ENCODE results near the gene ABCF2.

Gene ABCF2

DNA sequence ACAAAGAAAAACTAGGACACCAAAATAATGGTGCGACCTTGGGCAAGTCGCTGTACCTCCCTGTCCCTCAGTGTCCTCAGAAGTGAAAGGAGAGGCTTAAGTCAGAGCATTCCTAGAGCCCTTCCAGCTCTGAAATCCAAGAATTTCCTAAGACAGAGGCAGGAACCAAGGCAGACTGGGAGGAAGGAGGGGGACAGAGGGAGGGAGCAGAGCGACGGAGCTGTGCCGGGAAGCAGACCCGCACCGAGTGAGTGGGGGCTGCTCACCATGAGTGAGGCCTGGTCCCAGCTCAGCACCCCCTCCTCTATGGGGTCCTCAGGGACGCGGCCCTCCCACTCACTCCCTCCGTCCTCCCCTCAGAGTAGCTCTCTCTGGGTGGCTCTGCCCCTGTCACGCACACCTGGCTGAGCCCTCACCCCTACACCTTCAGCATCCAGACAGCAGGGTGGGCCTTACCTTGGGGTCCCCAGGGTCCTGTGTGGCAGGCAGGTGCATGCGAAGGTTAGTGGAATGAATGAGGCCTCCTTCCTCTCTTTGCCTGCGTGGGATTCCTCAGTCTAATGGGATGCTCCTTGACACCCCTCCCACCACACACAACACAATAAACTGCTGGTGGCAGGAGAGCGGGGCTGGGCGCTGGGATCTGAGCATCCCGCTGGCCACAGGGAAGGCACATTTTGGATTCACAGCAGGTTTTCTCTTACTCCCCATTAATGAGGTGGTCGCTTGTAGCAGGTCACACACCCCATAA, 26.1 kb upstream of the ABCF2 start:
- DNase-seq (ENCODE audit: insufficient read length, low spot score), result no peak
- no peak for FAIRE-seq

DNA sequence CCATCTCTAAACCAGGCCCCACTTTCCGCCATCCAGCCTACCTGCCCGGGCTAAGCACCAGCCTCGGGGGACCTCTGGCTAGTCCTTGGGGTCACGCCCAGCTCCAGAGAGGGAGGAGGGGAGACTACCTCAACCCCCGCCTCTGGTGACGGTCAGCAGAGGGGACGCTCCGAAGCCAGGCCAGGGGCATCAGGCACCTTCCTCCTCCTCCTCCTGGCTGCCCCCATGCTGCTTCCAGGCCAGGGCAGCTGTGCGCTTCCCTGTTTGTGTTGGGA, 25.5 kb upstream of the ABCF2 start:
- FAIRE-seq (no peak), DNase-seq (ENCODE audit: insufficient read length, low spot score) (no peak)

DNA sequence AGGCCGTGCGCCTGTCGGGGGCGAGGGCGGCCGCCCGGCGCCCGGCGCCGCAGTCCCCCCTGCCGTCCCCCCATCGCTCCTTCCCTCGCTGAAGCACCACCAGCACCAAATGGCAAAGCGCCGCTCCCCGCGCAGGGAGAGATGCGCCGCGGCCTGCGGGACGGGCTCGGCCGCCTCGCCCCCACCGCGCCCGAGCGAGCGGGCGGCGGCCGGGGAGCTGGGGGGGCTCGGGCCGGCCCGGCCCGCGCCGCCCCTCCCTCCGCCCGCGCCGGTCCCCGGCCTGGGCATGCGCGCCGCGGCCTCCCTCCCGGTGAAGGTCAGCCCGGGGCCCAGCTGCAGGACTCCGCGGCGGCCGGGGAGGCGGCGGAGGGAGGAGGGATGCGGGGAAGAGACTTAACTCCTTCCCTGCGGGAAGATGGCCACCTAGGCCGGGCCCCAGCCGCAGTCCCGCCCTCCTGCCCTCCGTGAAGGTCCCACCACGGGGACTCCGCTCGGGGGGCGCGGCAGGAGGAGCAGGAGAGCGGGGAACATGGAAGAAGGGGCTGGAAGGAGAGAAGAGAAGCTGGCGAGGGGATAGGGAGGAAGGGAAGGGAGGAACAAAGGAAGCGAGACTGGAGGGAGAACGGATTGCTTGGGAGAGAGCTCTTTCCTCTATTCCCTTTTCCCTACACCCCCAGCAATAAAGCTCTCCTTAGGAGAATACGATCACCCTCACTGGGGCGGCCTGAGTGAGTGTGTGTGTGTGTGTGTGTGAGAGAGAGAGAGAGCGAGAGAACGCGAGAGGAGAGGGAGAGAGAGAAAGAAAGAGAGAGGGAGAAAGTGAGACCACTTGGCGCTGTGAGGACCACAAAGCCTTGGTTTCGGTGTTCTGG, 24.9 kb upstream of the ABCF2 start:
- FAIRE-seq (no peak), DNase-seq (ENCODE audit: insufficient read length, low spot score) (no peak)

DNA sequence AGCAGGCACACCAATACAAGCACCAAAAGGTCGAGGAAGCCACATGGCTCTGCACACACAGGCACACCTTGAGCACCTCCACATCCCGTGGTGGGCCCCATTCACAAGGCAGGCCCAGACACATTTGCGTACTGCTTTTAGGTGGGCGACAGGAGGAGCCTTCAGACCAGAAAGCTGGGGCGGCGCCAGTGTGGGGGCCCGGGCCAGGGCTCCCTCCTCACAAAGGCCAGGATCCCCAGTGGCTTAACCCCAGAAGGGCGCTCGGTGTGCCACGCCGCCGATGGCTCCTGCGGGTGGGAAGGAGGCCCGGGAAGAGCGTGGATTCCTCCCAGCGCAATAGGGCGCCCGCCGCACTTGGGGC, 24.3 kb upstream of the ABCF2 start:
- no peak for DNase-seq (ENCODE audit: insufficient read length, low spot score)

DNA sequence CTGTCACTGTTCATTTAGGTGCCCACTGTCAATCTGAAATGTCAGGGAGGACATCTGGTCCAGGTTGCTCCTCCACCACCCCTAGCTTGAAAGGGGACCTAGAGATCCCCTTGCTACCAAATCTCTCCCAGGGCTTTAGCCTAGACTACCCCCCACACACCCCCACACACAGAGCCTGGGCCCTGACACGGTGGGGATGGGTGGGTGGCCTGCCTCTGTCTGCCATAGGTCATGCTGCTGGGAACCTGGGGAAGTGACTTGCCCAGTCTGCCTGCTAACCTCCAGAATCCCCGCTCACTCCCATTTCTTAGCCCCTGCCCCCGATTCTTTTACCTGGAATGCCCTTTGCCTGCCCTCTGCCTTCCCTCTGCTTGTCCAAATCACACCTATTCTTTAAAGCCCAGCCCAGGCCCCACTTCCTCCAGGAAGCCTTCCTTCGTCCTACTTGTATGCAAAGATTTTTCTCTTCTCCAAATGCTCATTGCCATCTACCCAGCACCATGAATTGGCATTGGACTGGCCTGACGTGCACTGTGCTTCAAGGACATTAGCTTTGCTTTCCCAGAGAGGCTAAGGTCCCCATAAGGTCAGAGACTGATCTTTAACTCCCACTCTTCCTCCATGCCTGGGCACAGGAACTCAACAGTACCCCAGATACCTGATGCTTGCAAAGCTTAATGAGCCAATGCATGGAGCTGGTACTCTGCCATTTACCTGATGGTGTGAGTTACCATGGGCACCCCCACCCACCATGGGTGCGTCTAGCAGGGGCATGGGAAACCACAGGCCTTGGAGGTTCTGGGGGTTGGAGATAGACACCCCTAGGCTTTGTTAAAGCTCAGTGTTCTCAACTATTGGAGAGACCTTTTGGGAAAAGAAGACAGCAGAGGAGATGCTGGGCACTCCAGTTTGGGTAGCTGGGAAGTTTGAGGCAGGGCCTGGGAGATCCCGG, 23.5 kb upstream of the ABCF2 start:
- FAIRE-seq (no peak), DNase-seq (ENCODE audit: insufficient read length, low spot score) (no peak)

More for the DNA sequence above, 24.3 kb upstream of the ABCF2 start:
- FAIRE-seq, result no peak

DNA sequence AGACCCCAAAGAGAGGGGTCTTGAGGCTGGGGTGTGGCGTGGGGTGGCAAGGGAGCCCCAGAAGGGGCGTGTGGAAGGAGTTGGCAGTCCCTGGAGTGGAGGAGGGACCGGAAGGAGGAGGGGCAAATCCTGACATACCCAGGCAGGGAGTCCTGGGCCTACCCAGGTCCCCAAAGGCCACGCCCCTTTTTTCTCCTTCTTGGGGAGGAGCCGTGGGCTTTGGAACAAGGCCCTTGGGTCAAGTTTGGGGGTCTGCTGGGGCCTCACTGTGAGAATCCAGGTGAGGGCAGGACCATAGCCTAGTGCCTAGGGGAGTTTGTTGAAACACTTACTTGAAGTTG, 22.7 kb upstream of the ABCF2 start:
- DNase-seq (ENCODE audit: insufficient read length, low spot score) (no peak), FAIRE-seq (no peak)

DNA sequence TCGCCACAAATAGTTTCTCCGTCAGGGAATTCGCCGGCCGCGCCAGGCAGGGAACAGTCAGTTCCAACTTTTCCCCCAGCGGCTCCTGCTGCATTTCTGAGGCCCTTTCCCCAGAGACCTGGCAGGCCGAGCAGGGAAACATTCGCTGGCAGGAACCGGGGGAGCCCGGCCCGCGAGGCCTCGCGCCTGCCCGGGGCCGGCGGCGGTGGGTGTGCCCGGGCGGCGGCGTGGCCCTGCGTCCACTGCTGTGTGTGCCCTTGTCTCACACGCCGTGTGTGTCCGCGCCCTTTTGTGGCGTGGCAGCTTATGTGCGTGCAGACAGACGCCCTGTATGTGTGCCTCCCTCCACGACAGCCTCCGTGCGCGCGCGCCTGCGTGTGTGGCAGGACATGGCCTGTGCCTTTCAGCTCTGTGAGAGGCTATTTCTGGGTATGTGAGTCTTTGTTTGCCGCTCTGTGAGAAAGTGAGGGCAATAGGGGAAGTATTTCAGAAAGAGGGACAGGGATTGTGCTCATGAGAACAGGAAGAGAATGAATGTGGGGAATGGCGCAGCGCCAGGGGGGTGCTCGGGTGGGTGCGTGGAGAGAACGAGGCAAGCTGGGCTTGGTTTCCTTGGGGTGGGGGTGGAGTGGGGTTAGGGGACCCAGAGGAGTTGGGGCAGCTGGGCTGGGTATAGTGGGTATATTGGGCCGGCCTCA, 22.2 kb upstream of the ABCF2 start:
- DNase-seq (ENCODE audit: insufficient read length, low spot score) (no peak), FAIRE-seq (no peak)

DNA sequence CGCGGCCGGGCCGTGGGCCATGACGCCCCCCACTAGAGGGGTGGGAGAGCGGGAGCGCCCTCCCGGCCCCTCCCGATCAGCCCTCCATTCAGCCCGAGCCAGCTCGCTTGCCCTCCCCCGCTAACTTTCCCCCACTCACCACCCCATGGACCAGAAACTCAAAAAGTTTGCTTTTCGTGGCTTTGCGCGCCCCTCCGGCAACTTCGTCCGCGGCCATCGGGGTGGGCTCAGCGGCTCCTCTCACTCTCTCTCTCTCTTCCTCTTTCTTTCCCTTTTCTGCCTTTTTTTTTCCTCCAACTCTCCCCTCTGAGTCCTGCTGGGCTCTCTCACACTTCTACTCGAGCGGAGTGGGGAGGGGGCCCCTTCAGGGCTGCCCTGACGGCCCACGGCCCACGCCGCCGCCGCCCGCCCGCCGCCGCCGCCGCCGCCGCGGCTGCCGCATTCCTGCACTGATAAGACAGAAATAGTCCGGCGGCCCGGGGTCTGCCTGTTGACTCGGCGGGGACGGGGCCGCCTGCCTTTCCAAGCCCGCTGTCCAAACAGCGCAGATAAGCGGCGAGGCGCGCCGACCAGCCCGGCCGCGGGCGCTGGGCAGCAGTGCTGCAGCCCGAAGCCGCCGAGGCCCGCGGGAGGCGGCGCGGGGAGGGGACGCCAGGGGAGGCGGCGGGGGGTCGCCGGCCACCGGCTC, 21.5 kb upstream of the ABCF2 start, which contains the start of gene SMARCD3:
Gene SMARCD3, minus strand, starts transcription at position 349 of the 688 bp plus-strand sequence. Its CDS starts 132 bp downstream, at position 217.
- FAIRE-seq (no peak), DNase-seq (ENCODE audit: insufficient read length, low spot score) (no peak)

DNA sequence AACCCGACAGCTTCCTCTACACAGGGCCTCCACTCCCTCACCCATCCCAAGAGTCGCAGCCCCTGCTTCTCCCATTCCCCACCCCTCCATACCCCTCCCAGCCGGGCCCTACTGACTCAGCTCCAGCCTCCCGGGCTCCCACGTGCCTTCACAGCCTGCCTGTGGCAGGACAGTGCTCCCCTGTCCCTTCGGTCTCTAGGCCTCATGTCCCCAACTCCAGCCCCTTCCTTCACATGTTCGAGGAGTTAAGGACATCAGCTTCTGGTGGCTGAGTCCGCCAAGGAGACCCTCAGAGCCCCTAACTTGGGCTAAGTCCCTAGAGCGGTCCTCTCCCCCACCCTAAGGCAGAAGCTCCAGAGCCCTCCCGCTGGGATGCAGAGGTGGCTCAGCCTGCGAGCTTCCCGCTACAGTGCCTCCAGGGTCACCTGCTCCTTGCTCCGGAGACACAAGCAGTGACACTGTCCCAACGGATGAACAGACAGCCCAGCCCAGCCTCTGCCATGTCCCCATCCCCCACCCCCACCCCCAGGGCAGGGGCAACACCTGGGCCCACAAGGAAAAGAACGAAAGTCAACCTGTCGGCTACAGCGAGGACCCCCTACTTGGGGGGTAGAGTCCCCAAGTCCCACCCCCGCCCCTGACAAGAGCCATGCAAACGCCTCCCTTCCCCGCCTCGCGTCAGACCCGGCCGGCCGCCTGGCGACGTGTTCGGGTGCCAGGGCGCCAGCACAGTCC, 20.8 kb upstream of the ABCF2 start:
- FAIRE-seq (no peak), DNase-seq (ENCODE audit: insufficient read length, low spot score) (no peak)

DNA sequence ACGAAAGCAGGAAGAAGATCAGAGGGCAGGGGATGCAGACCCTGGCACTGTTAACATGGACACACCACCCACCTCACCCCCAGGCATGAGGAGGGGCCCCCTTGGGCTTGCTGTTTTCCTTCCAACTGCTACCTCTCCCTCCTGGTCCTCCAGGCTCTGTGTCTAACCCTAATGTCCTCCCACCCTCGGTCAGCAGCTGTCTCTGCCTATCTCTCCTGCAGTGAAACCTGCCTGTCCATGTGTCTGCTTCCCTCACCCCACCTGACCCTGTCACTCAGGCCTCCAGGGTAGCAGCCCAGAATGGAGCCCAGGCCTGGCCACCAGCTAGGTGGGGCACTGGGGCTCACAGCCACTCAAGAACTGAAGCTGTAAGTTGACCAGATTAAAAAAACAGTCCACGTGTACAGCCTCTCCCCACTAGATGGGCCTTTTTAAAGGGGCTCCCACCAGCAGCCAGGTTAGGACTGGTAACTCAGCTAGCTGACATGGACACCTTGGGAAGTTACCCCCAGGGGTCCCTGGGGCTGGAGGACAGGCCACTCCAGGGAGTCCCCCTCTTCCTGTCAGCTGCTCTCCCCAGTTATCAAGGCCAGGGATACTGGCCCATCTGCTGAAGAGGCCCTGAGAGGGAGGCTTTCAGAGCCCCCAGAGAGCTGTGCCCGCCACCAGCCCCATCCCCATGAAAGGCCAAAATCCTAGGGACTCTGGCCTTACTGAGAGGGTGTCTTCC, 20.0 kb upstream of the ABCF2 start:
- no peak for DNase-seq (ENCODE audit: insufficient read length, low spot score)
- no peak for FAIRE-seq

DNA sequence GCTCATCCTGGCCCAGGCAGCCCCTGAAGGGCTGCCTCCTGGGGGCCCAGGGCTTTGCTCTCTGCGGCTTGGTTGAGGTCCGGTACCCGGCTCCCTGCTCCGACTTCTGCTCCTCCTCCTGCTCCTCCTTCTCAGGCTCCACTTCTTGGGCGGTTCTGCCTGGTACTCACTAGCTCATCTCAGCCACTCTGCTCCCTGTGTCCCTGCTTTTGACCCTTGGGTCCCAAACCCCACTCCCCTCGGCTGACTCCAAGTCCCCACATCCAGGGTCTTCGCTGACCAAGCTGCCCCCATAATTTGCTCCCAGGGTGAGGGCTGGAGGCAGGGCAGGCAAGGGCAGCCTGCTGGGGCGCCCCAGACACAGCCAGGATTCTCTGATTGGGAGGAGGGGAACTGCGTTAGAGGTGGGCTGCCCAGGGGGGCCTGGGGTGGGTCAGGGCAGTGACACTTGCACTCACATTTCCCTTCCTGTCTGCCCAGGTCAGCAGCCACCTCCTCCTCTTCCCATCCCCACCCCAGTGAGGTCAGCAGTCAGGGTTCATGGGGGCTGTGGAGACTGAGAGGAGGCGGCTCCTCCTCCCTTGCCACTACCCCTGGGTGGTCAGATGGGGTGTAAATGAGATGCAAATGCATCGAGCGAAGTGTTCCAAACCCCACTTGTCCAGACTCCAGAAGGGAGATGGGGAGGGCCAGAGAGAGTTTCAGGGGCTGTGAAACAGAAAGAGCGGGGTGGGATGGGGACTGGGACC, 19.3 kb upstream of the ABCF2 start:
- no peak for DNase-seq (ENCODE audit: insufficient read length, low spot score)

DNA sequence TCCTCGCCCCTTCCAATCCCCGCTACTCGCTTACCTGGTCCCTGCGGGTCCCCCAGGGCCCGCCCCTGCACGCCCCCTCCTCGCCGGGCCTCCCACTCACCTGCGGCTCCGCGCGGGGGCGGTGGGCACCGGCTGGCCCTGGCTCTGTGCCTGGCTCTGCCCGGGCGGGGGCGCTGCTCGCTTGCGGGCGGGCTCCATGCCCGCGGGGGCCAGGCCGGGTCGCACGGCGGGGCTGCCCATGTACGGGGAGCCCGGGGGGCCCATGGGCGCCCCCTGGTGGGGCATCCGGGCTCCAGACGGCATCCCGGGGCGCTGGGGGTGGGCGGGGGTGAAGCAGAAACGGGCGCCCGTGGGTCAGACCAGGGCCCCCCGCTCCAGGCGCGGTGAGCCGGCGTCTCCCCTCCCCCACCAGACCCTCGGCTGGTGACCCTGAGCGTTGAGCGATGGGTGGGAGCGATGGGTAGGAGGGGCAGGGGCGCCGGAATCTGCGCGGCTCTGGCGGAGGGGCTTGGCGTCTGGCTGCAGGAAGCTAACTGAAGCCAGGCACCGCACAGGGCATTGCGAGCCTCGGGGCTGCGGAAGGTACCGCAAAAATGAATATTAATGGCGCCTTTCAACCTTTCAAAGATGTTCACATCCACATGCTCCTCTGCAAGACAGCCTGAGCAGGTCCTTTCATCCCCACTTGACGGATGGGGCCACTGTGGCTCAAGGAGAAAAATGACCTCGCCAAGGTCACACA, 18.5 kb upstream of the ABCF2 start:
- DNase-seq (ENCODE audit: insufficient read length, low spot score), result no peak
- FAIRE-seq, result peak; percentile 28

More for the DNA sequence above, 19.3 kb upstream of the ABCF2 start:
- FAIRE-seq, result no peak

DNA sequence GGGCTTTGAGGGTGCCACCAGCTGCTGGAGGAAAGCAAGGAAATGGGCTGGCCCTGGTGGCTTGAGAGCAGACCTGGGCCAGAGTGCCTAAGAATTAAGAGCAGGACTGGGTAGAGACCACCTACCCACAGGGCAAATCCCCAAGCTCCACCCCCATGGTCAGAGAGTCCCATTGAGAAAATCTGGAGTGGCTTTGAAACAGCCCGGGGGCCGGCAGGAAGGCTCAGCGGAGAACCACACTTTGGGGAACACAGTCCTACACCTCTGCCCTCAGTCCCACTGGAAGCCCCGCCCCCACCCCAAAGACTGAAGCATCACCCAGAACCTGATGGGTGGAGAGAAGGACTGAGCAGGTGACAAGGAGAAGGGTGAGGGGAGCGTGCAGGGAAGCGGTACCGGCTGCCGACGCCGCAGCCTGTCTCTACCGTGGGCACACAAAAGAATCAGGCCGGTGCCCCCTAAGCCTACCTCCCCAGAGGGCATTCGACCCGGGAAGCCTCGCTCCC, 17.9 kb upstream of the ABCF2 start:
- no peak for DNase-seq (ENCODE audit: insufficient read length, low spot score)
- peak; percentile 48 for FAIRE-seq

DNA sequence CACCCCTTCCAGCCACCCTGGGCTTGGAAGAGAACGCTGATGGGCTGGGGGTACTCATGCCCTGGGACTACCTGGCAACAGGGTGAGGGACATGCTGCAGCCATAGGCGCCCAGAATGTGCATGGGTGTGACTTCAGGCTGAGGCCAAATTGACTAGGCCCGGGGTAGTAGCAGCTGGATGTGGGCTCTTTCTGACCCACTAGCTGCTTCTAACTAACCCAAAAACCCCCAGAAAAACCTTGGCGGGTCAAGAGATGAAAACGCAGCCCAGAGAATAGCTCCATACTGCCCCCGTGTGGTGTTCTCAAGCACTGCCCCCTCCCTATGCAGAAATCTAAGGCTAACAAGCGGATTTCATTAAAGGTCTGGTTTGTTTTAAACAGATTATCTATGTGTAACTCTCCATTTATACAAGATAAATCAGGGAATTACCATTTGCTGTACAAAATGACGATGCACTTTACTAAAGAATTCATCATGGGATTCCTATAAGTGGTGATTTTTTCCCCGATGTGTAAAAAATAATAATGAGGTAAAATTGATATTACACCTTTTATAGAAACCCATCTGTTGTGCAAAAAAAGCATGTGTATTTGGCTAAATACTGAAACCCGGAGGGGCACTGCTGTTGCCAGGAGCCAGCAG, 17.3 kb upstream of the ABCF2 start:
- DNase-seq (ENCODE audit: insufficient read length, low spot score), result no peak
- FAIRE-seq, result peak; percentile 92

DNA sequence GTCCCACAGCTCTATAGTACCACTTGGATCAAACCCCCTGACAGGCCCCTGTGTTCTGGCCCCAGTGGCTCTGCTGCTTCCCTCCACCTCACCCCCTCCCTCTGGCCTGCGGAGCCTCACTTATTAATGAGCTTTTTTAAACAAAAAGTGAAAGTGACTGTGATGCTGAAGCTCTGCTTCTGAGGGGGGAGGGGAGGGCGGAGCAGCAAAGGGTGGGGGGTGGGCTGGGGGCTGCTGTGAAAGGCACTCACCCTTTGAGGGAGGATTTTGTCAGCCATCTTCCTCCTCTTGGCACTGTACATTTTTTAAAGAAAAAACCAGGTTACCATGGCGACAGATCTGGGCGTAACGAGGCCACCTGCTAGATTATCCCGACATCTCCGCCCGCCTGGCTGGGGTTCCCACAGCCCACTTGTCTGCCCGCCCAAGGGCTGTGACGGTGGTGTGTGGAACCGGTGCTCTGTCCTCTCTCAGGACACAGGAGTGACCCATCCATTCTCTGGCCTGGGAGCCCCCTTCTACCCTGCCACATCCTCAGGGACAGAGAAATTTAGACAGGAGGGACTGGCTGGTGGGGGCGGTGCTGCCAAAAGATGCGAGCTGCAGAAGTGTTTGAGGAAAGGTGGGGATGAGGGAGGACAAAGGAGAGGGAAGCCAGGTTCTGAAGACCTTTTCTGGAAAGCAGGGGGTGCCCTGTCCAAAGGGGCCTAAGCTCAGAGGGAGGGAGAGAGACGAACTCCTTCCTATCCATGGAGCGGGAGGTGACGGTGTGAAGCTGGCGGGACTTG, 16.6 kb upstream of the ABCF2 start:
- peak; percentile 82 for FAIRE-seq

DNA sequence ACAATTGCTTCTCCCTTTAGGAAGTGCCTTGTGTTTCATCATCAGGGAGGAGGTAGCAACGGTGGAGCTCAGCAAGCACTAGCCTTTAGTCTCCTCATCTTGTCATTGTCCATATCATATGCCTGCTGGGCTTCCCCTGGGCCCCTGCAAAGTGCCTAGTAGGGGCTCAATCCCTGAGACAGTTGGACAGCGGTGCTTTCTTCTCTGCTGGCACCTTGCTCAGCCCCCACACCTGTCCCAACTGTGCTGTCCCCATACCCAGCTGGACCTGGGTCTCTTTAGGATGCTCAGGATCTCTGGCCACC, 16.0 kb upstream of the ABCF2 start:
- FAIRE-seq (no peak), DNase-seq (ENCODE audit: insufficient read length, low spot score) (no peak)

More for the DNA sequence above, 16.6 kb upstream of the ABCF2 start:
- DNase-seq (ENCODE audit: insufficient read length, low spot score), result no peak
